Activated effector memory CD4-positive, alpha-beta T cell treated with Interleukin-2 at 50 U/mL for 16 hours (primary cell): ENCODE data around the gene PALM2AKAP2.
"Not testable (repeated sequence)": the region's sequence is repeated elsewhere in the genome, so short reads cannot be mapped to it uniquely, and the experiment has no call there.

ENCODE experiments used
- DNase-seq: peaks from one replicate; pipeline ENCODE4 v3.0.0-alpha.2; 2020

The PALM2AKAP2 gene

GRCh38 chr9:109811876-109812275 is 31.9 kb downstream of the PALM2AKAP2 start:
- no peak for DNase-seq

DNA sequence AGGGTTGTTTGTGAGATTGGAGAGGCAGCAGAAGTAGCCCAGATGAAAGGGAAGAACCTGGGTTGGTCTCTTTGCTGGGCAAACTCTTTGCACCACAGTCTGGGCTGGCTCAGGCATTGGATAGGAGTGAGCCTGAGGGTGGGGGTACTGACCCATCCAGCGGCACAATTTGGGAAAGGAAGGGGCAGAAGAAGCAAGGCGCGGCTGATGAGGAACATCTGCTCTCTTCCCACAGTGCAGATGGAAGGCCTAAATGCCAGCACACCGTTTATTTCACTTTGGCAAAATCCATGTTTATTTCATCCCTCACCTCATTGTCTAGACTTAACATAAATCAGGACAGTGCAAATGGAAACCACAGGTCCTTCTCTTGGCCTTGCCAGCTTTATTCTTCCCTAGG is 32.3 kb downstream of the PALM2AKAP2 start:
- no peak for DNase-seq

DNA sequence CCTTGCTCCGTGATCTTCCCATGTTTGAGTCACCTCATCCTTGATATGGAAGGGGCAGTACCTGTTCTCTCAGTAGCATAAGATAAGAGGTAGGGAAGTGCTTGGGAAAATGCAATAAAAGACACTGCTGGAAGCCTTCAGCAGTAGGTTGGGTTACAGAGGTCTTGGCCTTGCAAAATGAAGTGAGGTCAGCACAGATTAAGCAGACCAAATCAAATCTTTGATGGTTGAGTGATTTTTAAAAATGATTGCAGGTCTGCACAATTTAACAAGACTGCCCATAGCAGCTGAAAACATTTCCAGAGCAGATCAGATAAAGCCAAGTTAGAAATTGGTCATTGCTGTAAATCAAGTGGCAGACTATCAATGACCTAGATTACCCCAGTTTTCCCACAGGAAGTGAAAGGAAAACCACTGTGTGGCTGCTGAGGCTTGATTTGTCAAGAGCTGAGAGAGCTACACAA is 32.9 kb downstream of the PALM2AKAP2 start:
- DNase-seq = no peak

DNA sequence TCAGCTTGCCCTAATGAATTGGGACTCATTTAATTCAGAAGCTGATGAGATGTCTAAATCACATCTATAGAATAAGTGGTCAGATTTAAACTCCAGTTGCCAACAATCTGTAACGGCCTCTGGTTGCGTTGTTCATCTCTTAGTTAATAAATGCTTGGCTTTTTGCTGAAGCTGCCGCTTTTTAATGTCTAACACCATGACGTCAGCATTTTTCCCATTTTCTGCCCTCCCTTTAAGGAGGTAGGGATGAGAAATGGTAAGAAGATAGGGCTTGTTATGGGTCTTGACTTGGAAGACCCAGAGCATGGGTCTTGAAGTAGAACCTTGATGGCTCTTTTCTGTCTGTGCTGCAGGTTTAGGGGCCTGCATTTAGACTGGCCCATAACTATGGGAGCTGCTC is 33.3 kb downstream of the PALM2AKAP2 start:
- DNase-seq = no peak

DNA sequence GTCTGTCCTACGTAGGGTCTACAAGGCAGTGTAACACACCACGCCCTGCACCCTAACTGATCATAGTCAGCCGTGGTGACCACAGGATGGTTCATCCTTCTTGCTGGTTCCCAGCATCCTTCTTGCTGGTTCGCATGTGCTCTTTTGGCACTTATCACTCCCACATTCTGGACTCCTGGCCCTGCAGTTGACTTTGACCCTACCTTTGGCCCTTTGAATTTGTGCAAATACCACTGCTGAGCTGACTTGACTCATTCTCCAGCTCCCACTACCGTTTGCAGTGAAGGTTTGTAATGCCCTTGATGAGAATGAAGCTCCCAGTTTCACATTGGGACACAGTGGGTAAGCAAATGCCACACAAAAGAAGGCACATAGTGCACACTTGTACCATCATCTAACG is 33.8 kb downstream of the PALM2AKAP2 start:
- DNase-seq = no peak

- DNase-seq = no peak
Observed at GRCh38 chr9:109815366-109815947, 35.5 kb downstream of the PALM2AKAP2 start.

- no peak for DNase-seq
Observed at GRCh38 chr9:109816490-109816889, 36.5 kb downstream of the PALM2AKAP2 start.

DNA sequence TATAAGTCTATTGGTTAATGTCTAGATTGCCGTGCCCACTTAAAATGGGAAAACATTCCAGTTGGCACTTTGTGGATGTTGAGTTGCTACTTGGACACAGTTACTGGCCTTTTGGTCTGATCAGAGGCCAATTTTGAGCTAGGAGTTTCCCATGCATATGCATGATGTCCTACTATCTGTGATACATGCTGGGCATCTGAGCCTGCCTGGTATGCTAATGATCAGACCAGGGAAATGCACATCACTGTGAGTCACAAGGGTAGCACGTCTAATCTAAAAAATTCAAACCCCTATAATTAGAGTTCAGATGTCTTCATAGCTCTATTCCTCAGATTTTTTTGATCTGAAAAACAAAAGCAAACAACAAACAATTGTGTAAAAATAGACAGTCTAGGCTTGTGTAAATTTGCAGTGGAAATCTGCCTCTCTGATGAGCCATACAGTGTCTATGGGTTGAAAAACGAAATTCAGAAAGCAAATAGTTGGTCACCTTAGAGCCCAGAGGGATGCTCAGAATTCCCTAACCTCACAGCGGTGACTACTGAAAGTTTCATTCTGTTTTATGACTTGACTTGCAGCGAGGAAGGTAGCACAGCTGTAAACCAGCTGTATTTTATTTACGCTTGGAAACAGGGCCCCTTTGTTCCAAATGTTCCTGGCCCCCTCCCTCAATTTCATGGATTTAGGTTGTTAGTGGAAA is 37.3 kb downstream of the PALM2AKAP2 start:
- no peak for DNase-seq

- no peak for DNase-seq
Observed at GRCh38 chr9:109817846-109818472, 38.0 kb downstream of the PALM2AKAP2 start.

- no peak for DNase-seq
Observed at GRCh38 chr9:109821711-109822110, 41.7 kb downstream of the PALM2AKAP2 start.

DNA sequence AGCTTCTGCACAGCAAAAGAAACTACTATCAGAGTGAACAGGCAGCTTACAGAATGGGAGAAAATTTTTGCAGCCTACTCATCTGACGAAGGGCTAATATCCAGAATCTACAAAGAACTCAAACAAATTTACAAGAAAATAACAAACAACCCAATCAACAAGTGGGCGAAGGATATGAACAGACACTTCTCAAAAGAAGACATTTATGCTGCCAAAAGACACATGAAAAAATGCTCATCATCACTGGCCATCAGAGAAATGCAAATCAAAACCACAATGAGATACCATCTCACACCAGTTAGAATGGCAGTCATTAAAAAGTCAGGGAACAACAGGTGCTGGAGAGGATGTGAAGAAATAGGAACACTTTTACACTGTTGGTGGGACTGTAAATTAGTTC is 45.4 kb downstream of the PALM2AKAP2 start:
- not testable (repeated sequence) for DNase-seq

DNA sequence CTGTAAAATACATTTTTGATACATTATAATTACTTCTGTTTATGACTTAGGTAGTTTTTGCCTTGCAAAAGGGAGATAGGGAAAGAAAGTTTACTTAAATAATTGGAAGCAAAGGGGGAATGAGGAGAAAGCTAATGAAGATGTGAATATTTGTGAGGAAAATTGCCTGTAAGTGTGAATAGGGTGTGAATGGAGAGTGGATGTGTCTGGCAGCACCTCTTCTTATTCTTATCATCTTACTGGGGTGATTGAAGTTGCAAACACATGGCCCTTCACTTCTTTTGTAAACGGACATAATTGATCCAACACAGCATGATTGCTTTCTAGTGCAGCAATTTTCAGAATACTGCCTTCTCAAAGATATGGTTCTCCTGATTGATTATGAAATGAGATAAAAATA is 46.6 kb downstream of the PALM2AKAP2 start:
- no peak for DNase-seq

DNA sequence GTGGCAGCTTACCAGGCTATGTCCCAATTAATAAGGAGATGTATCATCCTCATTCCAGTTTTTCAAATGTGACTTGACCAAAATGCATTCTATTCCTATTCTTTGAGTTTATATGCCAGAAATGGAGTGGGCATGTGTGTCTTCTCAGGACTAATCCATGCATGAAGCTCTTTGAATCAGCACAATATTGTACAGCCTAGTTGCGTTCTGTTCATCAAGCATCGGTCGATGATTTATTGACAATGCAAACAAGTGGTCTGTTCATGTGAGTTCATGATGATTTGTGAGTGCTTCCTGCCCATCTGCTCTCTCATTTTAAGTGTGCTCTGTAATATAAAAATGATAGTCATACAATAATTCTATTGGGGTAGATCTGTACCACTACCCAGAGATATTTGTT is 48.3 kb downstream of the PALM2AKAP2 start:
- no peak for DNase-seq
